Sciatic nerve (tissue), 2 donors: Measurements from ENCODE around the gene BANP. TPM values are rescaled to one million over a fixed set of nuclear protein-coding genes. Genes with fewer than 3 reads are reported as not detected.
"Not testable (repeated sequence)": the region's sequence is repeated elsewhere in the genome, so short reads cannot be mapped to it uniquely, and the experiment has no call there.

Experiments
- ATAC-seq: fragments of 200-7000 bp; cut with Tn5 transposase; one replicate; pipeline ENCODE4 v1.9.1; 2020; ENCODE audit warnings: mild to moderate bottlenecking, moderate library complexity
- DNase-seq: peaks from one replicate; pipeline ENCODE4 v3.0.0-alpha.2; 2020; ENCODE audit warnings: low spot score
- intact Hi-C: fragments of 100-400 bp; cut with DNase I; formaldehyde crosslinking; loops from one replicate; pipeline ENCODE4 v1.14.2; 2022
- total RNA-seq: library from RNA; stranded (reverse); fragmentation: NEBNext Ultra II Directional; extraction: Animal tissue kit (Norgen Biotek cat#: 25700); gene quantifications from one replicate; pipeline ENCODE4 v1.2.1, GENCODE V29; 2021
- donor health status: DM: no; HTN: no; CAD: no.
- donor health status: DM: no; HTN: no; CAD: no.

BANP gene
- total RNA-seq, 1 donor from 2014 or later: 32.3 TPM

GRCh38 chr16:88049561-88050545, 98.6 kb downstream of the BANP start:
- DNase-seq (peak; percentile 32), ATAC-seq (no peak)
- intact Hi-C loops: no loop called here

- intact Hi-C loops: no loop called here
- DNase-seq (no peak), ATAC-seq (no peak)
Observed at GRCh38 chr16:88050952-88051660, 99.9 kb downstream of the BANP start.

GRCh38 chr16:88052661-88053060, 101.4 kb downstream of the BANP start:
- intact Hi-C loops: no loop called here
- no peak for ATAC-seq
- DNase-seq: no peak

- not testable (repeated sequence) for ATAC-seq
Observed at GRCh38 chr16:88053479-88053878, 102.2 kb downstream of the BANP start.

DNA sequence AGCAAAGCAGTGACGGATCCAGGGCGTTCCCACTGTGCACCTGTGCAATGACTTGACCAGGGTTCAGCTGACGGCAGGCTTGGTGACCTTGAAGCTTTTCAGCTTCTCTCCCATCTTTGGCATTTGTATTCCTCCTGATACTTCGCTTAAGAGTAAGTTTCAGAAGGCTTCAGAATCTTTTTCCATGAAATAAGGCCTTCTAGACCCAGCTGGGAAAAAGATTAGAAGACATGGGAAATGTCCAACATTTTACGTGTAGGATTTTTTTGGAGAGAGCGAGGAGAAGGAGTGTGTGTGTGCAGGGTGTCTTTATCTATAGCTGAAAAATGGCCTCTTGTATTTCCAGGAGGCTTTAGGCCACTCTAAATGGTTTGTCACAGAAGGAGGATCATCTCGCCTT, 104.1 kb downstream of the BANP start:
- DNase-seq (no peak), ATAC-seq (no peak)
- intact Hi-C loops: no loop called here

More at GRCh38 chr16:88053479-88053878, 102.2 kb downstream of the BANP start:
- DNase-seq, intact Hi-C loops: not testable (repeated sequence)

DNA sequence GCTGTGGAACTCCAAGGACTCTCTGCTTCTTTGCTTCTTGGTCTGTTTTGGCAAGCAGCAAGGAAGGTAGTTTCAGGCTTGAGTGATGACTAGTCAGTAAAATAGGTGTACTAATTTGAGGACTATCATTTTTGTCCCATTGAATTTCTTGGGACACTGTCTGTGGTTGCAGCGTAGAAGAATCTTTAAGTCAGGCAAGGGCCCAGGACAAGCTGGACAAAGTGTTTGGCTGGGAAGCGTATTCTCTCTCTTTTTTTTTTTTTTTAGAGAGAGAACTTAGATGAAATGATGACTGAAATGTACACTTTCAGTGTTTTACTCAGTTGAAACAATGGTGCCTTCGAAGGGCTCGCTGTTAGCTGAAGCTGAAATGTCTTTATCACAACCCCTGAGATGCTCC, 105.0 kb downstream of the BANP start:
- ATAC-seq (no peak), DNase-seq (no peak)
- intact Hi-C loops: no loop called here

DNA sequence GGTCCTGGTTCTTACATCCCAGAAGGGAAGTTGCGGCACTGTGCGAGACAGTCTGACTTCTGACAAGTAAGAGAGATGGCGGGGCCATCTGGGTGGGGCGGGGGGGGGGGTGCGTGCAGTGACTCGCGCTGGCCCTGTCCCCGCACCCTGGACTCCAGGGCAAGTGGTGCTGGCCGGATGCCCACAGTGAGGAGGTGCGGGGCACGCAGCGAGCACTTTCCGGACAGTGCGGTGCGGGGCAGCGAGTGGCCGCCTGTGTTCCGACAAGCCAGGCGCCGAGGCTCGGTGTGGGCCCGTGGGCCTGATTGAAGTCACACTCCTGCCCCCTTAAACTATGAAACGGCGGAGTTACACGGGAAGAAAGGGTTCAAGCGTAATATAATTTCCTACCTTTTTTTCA, 106.4 kb downstream of the BANP start:
- no peak for DNase-seq

DNA sequence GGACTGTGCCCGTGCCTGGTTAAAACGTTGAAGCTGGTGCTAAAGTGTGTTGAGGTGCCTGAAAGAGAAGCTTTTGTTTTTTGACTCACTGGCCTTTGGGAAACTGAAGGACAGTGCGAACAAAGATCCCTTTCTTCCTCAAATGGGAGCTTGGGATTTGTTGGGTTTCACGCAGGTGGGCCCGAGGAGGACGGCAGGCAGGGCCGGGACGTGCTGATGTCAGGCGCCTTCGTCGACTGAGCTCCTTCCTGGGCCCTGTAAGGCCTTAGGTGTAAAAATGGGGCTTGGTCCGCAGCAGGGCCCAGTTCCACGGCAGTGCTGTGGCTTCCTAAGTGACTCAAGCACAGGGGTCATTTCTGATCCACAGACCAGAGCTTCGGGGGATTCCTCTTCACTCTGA, 106.9 kb downstream of the BANP start:
- intact Hi-C loops: no loop called here
- DNase-seq (no peak), ATAC-seq (peak; percentile 80)

More for the DNA sequence above, 106.4 kb downstream of the BANP start:
- no peak for ATAC-seq
- intact Hi-C loops: no loop called here

DNA sequence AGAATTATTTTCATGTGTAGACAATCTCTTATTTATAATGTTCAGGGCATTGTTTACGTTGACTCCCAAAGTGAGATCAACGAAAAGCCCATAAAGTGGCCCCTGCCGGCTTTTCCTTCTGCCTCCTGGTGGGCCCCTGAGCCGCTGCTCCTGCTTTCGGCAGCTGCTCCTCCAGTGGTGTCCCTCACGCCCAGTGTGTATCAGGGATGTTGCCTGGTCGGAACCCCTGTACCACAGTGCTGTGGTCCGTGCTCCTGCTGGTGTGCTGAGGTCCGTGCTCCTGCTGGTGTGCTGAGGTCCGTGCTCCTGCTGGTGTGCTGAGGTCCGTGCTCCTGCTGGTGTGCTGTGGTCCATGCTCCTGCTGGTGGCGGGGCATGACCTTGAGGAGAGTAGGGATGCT, 107.6 kb downstream of the BANP start:
- DNase-seq (no peak), ATAC-seq (no peak)
- intact Hi-C loops: no loop called here

- intact Hi-C loops: no loop called here
- DNase-seq (no peak), ATAC-seq (no peak)
Observed at GRCh38 chr16:88059701-88060386, 108.6 kb downstream of the BANP start.

GRCh38 chr16:88060524-88061219, 109.4 kb downstream of the BANP start:
- DNase-seq: no peak
- intact Hi-C loops: no loop called here
- no peak for ATAC-seq

DNA sequence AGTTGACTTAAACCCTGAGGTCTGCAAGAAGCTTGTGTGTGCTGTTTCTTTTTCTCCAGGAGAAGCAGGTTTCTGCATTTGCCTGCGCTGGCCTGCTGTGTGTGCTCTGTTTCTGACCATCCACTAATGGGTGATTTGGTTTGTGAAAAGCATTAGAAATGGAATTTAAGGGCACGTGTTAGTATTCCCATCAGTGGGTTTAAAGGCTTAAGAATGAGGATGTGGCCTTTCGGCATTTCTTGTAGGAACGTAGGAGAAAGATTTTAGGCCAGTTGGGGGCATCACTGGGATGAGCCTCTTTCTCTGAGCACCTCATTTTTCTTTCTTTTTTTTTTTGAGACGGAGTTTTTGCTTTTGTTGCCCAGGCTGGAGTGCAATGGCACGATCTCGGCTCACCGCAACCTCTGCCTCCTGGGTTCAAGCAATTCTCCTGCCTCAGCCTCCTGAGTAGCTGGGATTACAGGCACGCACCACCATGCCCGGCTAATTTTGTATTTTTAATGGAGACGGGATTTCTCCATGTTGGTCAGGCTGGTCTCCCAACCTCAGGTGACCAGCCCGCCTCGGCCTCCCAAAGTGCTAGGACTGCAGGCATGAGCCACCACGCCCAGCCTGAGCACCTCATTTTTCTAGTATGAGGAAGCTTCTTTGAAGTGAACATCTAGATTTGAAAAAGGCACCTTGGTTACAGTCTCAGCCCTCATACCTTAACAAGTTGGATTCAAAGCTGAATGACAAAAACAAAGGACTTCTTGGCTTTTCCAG, 110.3 kb downstream of the BANP start:
- ATAC-seq (no peak), DNase-seq (no peak)
- intact Hi-C loops: no loop called here

DNA sequence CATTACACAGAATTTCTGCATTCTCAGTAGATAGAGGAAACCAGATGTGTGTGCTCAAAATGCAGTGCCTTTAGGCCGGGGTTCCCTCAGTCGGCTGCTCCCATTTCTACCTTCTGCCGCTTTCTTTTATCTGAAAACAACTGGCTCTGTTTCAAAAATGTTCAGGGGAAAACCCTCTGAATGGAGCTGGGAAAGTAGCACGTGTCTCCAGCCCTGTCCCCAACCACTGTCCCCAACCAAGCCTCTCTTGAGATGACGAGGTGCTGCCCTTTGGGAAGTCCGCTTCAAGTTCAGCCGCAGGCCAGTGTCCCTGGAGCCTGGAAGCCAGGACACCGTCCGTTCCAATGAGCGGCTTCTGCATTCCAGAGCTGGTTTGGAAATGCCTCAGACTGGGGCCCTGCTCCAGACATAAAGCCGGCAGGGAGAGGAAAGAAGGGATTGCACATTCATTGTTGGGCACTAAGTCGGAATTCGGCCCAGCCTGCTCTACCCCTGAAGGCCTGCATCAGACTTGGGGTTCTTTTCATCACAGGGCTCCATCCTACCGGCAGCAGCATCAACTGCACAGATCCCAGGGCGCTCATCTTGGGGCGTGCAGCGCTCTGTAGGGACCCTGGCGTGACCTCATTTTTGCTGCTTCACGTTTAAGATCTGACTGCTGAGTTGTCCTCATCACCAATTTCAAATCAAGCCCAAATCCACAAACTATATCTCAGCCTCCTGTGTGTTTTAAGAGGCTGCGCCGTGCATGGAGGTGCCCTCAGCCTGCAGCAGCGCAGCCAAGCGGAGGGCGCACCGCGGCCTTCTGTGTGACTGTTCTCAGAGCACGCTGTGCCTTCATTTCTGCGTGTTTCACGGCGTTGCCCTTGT, 111.3 kb downstream of the BANP start:
- ATAC-seq (peak; percentile 68), DNase-seq (no peak)
- intact Hi-C loops: no loop called here

- intact Hi-C loops: no loop called here
- ATAC-seq: peak; percentile 75
- peak; percentile 74 for DNase-seq
Observed at GRCh38 chr16:88063211-88063773, 112.1 kb downstream of the BANP start.

- DNase-seq (peak; percentile 43), ATAC-seq (no peak)
- intact Hi-C loops: no loop called here
Observed at GRCh38 chr16:88064011-88064888, 113.0 kb downstream of the BANP start.
